Right ventricle myocardium inferior (tissue), 1 donor: ENCODE data around the gene EPHB4. TPM values are rescaled to one million over a fixed set of nuclear protein-coding genes. Genes with fewer than 3 reads are reported as not detected.

Experiments
- ATAC-seq: fragments of 200-7000 bp; cut with Tn5 transposase; one replicate; pipeline ENCODE4 v1.9.1; 2020; ENCODE audit warnings: mild to moderate bottlenecking, moderate library complexity
- DNase-seq: peaks from one replicate; pipeline ENCODE4 v3.0.0; 2021; ENCODE audit errors: missing footprints
- intact Hi-C: fragments of 100-400 bp; cut with DNase I; formaldehyde crosslinking; loops from one replicate; pipeline ENCODE4 v1.11.0; 2022
- total RNA-seq: library from RNA; stranded (reverse); fragmentation: NEBNext Ultra II Directional; extraction: Animal tissue kit (Norgen Biotek cat#: 25700); gene quantifications from one replicate; pipeline ENCODE4 v1.2.1, GENCODE V29; 2021
- donor health status: DM: no; HTN: yes; CAD: no; lungs with severe emphysema.

Gene EPHB4
- total RNA-seq, 1 donor from 2014 or later = 27.0 TPM

DNA sequence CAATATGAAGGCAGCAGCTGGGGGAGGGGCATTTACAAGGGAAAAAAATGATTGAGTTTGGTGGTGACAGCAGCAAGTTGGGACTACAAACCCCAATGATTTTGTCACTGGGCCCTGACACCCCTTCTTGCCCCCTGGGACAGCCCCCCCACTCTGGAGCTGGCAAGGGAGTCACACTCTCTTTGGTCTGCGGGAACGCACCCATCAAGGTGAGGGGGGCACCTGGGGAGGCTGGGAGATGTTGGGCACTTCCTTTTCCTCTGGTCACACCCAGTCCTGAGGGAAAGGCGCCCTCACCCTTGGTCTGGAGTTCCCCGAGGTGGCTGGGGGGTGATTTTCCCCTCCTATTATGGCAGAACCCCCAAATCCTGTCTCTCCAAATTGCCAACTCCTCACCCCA, 24.4 kb downstream of the EPHB4 start:
- DNase-seq (no peak), ATAC-seq (no peak)
- intact Hi-C loops = loop anchor here (2.0 kb wide), 1 partner anchor 24 kb away; the partner anchor contains the start of gene EPHB4

DNA sequence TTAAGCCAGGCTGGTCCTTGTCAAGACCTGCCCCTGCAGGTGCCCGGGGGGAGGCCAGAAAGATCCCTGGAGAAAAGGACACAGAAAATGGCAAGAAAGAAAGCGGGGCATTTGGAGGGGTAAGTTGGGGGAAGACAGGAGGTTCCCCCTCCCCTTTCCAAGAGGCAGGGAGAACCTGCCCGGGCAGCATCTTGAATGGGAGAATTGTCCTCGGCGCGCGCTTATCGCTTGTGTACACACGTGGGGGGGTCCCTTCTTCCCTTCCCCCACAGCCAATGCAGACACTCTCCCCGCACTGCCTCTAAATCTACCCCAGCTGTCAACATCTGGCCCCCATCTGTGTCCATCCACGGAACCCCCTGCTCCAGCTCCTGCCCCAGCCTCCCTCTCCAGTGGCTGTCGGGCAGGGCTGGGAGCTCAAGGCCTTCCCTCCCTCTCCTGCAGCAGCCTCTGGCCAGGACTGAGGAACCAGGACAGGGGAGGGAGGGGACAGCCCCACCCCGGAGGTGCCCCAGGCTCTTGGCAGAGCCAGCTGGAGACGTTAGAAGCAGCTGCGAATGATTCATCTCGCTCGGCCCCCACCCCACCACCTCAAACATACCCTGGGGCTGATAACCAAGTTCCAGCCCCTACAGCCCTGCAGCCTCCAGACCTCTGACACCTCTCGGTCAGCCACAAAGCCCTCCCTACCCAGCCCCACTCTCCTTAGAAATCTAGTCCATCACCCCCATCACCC, 25.3 kb downstream of the EPHB4 start:
- ATAC-seq (no peak), DNase-seq (no peak)
- intact Hi-C loops = loop anchor here (2.0 kb wide), 1 partner anchor 25 kb away; the partner anchor contains the start of gene EPHB4

DNA sequence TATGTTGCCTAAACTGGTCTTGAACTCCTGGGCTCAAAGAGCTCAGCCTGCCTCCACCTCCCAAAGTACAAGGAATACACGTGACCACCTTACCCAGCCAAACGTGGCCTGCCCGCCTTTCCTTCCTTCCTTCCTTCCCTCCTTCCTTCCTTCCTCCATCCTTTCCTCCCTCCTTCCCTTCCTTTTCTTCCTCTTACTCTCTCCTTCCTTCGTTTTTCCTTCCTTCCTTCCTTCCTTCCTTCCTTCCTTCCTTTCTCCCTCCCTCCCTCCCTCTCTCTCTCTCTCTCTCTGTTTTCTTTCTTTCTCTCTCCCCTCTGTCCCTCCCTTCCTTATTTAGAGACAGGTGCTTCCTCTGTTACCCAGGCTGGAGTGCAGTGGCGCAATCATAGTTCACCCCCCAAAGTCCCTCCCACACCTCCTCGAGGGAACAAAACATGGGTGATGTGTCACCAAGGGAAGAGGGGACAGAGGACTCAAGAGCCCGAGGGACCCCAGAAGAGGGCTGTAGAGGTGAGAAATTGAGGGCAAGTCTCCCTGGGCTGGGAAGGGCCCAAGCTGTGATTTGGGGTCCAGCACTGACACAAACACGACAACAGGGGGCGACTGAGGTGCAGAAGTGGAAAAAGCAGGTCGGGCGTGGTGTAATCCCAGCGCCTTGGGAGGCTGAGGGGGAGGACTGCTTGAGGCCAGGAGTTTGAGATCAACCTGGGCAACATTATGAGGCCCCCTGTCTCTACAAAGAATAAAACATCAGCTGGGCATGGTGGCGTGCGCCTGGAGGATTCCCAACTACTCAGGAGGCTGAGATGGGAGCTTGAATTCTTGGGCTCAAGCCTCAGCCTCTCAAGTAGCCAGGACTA, 28.1 kb downstream of the EPHB4 start:
- intact Hi-C loops = loop anchor here (1.0 to 2.0 kb wide), 2 partner anchors 53 to 260 kb away; partner anchors contain the start of gene SLC12A9
- ATAC-seq (peak; percentile 58), DNase-seq (no peak)

DNA sequence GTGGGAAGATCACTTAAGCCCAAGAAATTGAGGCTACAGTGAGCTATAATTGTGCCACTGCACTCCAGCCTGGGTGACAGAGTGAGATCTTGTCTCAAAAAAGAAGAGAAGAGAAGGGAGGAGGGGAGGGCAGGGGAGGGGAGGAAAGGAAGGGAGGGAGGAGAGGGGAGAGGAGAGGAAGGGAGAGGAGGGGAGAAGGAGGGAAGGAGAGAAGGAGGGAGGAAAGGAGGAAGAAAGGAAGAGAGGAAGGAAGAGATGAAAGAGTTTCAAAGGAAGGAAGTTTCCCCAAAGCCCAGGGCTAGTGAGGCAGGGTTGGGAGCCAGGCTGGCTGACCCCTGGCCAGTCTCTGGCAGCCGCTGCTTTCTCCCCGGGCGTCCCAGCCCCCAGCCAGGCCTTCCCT, 32.6 kb downstream of the EPHB4 start:
- DNase-seq = no peak
- intact Hi-C loops = no loop called here
- ATAC-seq = no peak

DNA sequence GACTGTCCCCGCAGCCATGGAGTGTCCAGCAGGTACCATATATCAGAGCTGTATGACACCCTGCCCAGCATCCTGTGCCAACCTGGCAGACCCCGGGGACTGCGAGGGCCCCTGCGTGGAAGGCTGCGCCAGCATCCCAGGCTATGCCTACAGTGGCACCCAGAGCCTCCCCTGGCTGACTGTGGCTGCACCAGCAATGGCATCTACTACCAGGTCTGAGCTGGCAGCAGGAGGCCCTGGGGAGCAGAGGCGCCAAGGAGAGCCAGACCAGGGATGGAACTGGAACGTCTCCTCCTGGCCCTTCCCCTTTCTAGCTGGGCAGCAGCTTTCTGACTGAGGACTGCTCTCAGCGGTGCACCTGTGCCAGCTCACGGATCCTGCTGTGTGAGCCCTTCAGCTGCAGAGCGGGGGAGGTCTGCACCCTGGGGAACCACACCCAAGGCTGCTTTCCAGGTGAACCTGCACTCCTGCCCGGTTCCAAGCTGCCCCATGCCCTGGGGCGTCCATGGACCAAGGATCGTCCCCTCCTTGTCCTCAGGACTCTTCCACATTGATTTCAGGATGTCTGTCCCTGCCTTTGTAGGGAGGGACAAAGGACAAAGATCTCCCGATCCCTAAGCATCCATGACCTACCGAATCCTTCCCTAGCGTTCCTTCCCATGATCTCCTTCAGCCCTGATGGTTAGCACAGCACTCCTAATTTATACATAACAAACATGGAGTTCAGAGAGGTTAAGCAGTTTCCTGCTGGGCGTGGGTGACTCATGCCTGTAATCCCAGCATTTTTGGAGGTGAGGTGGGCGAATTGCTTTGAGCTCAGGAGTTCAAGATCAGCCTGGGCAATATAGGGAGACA, 33.3 kb downstream of the EPHB4 start:
- no peak for ATAC-seq
- intact Hi-C loops = no loop called here
- DNase-seq = no peak

DNA sequence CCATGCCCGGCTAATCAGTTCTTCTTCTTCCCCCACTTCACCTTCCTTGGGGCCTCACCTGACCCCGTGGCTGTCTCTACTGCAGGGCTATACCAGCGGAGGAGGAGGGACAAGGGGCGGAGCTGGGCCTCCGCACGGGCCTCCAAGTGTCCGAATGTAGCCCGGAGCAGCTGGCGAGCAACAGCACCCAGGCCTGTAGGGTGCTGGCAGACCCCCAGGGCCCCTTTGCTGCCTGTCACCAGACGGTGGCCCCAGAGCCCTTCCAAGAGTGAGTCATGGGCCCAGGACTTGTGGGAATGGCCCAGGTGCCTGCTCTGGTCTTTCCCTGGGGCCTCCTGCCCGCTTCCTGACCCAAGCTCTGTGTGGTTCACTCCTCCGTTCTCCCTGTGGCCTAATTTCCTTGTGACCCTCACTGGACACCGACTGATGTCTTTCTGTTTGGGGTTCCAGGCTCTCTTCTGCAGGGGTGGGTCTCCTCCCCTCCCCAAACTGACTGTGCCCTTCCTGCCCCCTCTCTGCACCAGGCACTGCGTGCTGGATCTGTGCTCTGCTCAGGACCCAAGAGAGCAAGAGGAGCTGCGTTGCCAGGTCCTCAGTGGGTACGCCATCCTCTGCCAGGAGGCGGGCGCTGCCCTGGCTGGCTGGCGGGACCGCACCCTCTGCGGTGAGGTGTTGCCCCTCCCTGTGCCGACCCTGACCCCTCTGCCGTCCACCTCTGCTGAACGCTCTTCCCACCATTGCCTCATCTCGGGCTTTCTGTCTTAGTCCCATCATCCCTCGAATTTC, 35.2 kb downstream of the EPHB4 start:
- intact Hi-C loops = no loop called here
- DNase-seq (no peak), ATAC-seq (no peak)

DNA sequence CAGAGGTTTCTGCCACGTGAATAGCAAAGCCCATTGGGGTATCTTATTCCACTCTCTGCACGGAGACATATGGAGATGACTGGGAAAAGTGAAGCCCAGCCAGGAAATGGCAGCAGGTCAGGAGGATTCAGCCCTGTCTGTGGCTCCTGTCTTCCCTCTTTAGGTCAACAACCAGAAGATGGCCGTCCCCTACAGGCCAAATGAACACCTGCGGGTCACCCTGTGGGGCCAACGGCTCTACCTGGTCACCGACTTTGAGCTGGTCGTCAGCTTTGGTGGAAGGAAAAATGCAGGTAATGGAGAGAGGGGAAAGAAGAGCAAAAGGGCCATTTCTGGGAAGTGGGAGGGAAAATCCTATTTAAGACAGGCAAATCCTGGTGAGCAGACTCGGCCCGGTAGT, 38.3 kb downstream of the EPHB4 start:
- ATAC-seq (no peak), DNase-seq (no peak)
- intact Hi-C loops = no loop called here

DNA sequence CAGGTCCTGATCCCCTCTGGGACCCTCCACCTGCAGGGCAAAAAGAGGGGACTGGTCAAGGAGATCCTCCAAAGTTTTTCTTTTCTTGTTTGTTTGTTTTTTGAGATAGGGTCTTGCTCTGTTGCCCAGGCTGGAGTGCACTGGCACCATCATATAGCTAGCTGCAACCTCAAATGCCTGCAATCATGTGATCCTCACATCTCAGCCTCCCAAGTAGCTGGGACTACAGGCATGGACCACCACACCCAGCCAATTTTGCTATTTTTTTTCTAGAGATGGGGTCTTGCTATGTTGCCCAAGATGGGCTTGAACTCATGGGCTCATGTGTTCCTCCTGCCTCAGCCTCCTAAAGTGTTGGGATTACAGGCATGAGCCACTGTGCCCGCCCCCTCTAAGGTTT, 41.0 kb downstream of the EPHB4 start:
- DNase-seq (no peak), ATAC-seq (no peak)
- intact Hi-C loops = no loop called here

DNA sequence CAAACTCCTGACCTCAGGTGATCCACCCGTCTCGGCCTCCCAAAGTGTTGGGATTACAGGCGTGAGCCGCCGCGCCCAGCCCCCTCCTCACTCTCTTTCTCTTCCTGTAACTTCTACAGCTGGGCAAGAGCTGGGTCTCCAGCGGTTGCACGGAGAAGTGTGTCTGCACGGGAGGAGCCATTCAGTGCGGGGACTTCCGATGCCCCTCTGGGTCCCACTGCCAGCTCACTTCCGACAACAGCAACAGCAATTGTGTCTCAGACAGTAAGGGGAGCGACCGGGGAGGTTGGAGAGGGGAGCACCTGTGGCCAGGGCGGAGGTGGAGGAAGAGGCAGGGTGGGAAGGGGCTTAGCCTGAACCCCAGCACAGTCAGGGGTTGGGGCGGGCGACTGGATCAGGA, 41.4 kb downstream of the EPHB4 start:
- no peak for DNase-seq
- intact Hi-C loops = no loop called here
- no peak for ATAC-seq

DNA sequence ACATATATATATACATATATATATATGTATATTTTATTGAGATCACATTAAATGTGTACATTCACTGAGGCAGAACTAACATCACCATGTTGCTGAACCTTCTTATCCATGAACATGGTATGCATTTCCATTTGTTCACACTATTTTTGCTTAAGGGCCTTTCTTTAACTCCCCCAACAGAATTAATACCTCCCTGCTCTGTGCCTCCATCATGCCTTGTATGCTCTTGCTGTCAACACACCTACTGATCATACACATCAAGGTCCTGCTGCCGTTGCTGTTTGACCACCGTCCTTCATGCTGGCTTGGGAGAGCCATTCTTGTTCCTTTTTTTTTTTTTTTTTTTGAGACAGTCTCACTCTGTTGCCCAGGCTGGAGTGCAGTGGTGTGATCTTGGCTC, 43.5 kb downstream of the EPHB4 start:
- ATAC-seq = no peak
- intact Hi-C loops = no loop called here
- no peak for DNase-seq

DNA sequence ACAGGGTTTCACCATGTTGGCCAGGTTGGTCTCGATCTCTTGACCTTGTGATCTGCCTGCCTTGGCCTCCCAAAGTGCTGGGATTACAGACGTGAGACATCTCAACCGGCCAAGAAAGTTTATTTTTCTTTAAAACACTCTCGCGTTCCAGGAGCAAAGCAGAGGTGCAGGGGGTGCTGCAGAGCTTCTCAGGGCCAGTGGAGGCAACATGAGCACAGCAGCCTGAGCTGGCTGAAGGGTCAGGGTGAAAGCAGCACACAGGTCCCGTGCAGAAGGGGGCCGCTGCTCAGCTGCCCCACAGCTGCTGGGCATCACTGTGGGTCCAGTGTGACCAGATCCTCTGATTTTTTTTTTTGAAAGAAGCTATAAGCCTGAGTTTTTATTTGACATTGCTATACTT, 46.1 kb downstream of the EPHB4 start:
- intact Hi-C loops = no loop called here
- DNase-seq = no peak
- no peak for ATAC-seq

DNA sequence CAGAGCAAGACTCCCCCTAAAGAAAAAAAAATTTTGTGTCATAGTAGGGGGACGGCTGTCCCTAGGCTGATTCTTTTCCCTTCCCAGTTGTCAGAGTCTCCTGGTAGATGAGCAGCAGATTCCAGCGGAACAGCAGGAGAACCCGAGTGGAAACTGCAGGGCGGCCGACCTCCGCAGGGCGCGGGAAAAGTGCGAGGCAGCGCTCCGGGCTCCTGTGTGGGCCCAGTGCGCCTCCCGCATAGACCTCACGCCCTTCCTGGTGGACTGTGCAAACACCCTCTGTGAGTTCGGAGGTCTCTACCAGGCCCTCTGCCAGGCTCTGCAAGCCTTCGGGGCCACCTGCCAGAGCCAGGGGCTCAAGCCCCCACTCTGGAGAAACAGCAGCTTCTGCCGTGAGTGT, 48.0 kb downstream of the EPHB4 start:
- no peak for ATAC-seq
- intact Hi-C loops = no loop called here

DNA sequence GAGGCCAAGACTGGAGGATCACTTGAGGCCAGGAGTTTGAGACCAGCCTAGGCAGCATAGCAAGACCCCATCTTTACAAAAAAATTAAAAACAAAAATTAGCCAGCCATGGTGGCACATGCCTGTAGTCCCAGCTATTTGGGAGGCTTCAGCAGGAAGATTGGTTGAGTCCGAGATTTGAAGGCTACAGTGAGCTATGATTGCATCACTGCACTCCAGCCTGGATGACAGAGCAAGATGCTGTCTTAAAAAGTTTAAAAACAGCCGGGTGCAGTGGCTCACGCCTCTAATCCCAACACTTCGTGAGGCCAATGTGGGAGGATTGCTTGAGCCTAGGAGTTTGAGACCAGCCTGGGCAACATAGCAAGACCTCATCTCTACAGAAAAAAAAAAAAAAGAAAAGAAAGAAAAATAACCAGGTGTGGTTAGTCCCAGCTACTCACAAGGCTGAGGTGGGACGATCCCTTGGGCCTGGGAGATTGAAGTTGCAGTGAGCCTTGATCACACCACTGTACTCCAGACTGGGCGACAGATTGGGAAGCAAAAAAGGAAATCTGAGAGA, 49.2 kb downstream of the EPHB4 start:
- ATAC-seq = no peak
- no peak for DNase-seq
- intact Hi-C loops = no loop called here

More for the DNA sequence above, 48.0 kb downstream of the EPHB4 start:
- no peak for DNase-seq

DNA sequence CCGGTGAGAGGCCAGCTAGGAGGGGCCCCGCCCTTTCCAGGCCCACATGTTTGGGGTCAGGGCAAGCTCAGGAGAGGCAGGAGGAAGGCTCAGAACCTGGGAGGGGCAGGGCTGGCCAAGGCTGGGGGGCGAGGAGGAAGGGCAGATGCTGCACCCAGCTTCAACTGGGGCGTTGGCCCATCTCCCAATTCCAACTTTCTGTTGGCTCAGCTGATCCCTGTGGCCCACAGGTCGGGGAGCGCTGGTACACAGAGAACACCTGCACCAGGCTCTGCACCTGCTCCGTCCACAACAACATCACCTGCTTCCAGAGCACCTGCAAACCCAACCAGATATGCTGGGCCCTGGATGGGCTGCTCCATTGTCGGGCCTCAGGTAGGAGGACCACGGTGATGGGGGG, 53.8 kb downstream of the EPHB4 start:
- no peak for DNase-seq
- ATAC-seq = no peak
- intact Hi-C loops = no loop called here

DNA sequence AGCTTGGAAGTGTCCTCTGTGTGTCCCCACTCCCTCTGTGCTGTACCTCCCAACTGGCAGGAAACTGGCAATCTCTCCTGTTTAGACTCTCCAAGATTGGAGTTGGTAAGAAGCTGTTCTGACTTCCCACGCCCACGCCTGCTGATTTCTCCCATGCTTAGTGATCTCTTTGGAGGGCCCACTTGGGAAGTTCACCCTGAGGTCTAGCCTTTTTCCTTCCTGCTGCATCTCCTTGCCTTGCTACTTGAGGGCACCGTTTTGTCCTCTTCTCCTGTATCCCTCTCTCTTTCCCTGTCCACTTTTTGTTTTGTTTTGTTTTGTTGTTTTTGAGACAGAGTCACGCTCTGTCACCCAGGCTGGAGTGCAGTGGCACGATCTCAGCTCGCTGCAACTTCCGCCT, 58.5 kb downstream of the EPHB4 start:
- intact Hi-C loops = no loop called here
- no peak for DNase-seq
- ATAC-seq = no peak

DNA sequence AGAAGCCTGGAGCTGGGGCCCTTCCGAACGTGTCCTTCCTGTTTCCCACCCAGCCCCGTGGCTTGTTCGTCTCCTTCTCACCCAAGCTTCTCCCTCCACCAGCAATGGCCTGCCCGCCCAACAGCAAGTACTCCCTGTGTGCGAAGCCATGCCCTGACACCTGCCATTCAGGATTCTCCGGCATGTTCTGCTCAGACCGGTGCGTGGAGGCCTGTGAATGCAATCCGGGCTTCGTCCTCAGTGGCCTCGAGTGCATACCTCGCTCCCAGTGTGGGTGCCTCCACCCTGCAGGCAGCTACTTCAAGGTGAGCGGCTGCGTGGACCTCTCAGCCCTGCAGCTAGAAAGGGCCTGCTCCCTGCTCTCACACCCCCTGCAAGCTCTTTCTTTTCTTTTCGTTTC, 62.1 kb downstream of the EPHB4 start:
- intact Hi-C loops = no loop called here
- ATAC-seq (no peak), DNase-seq (no peak)

DNA sequence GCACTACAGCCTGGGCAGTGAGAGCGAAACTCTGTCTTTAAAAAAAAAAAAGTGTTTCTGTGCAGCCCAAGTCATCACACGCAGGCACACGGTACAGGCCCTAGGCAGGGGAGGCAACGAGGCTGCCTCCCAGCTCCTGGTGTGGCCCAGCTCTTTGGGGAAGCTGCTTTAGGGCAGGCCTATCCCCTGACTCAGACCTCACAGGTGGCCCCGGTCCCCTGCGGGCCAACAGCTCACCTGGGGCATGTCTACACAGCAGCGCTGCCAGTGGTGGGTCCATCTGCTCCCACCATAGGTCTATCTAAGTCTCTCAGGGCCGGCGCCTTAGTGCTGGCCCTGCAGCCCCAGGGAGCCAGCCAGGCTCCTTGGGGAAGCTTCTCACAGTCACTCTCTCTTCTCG, 62.5 kb downstream of the EPHB4 start:
- ATAC-seq = no peak
- no peak for DNase-seq
- intact Hi-C loops = no loop called here

DNA sequence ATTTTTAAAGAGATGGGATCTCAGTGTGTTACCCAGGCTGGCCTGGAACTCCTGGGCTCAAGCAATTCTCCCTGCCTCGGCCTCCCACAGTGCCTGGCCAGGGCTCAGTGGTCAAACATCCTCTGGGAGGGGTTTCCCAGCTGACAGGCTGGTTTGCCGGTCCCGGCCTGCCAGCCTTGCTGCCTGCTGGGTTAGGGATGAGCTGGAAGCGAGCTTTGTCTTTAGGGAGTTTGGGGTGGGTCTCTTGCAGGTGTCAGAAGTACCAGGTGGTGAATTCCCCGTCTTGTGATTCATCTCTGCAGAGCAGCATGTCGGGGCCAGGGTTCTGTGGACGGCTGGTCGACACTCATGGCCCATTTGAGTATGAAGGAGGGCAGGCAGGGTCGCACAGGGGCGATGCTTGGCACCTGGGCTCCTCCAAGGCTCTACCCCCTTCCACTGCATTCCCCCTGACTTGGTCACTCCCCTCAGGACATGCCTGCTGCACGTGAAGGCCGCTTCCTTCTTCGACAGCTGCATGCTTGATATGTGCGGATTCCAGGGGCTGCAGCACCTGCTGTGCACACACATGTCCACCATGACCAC, 63.7 kb downstream of the EPHB4 start:
- intact Hi-C loops = no loop called here
- no peak for ATAC-seq
- DNase-seq = no peak
